ENCODE data around the gene SGCD. TPM values are rescaled to one million over a fixed set of nuclear protein-coding genes. Genes with fewer than 3 reads are reported as not detected.

Gene SGCD
- total and polyA plus RNA-seq, 9 of the 15 experiments (the other 6 are each of a cell fraction or from before 2014, with no cell fraction given): not detected

- no peaks in the 10 kb centered on the region for H4K20me1 ChIP-seq (replicated peaks; ENCODE audit: control insufficient read depth, insufficient read depth, low read length)
- 0% methylated on average over 4 of the region's 4 CpGs for WGBS (ENCODE audit: insufficient coverage, low coverage, missing lambda C conversion rate)
- H3K9me1 ChIP-seq (ENCODE audit: control insufficient read depth, insufficient read depth, low read length): no peaks in the 10 kb centered on the region
- no peaks in the 10 kb centered on the region for H3K27me3 ChIP-seq (ENCODE audit: control insufficient read depth in 2 of 2, insufficient read depth in 2 of 2, low read length in 2 of 2)
- no peaks in the 10 kb centered on the region for H3K36me3 ChIP-seq (ENCODE audit: control insufficient read depth, insufficient read depth, low read length)
- no peak overlapping the region for H3K27ac ChIP-seq (ENCODE audit: extremely low read depth, low read depth, low read length)
- in situ Hi-C loops (cut with MboI) (no loop called here), intact Hi-C loops (cut with micrococcal nuclease) (no loop called here)
- H3K4me3 ChIP-seq: no peak overlapping the region
- no peaks in the 10 kb centered on the region for H3K4me1 ChIP-seq (replicated peaks in 1 of 2; ENCODE audit: control insufficient read depth in 2 of 2, insufficient read depth in 2 of 2, low read length in 2 of 2)
- H2AFZ ChIP-seq (ENCODE audit: low read depth, low read length): no peak overlapping the region
- 0 out of 2 replicates have a peak, but pooled peaks cover 1% of the 10 kb centered on the region for H3K9me3 ChIP-seq (replicated peaks; ENCODE audit: control insufficient read depth, insufficient read depth, low read depth, low read length)
- POLR2A ChIA-PET: no interaction called here
- H3K79me2 ChIP-seq (ENCODE audit: control insufficient read depth, insufficient read depth, low read length): no peaks in the 10 kb centered on the region
- FAIRE-seq (no peak), ATAC-seq (no peak), DNase-seq (ENCODE audit: extremely low read depth in 1 of 4, low spot score in 3 of 4) (no peak)
- no peak overlapping the region for H3K4me2 ChIP-seq (ENCODE audit: insufficient read depth, low read length)
- no peak overlapping the region for H3K9ac ChIP-seq (ENCODE audit: insufficient read depth in 1 of 2, low read depth in 2 of 2, low read length in 2 of 2)
- BruUV-seq (replicated peaks): no TSS peak
- CTCF ChIA-PET (ENCODE audit: low intra/inter-chr PET ratio): no interaction called here
- TF ChIP-seq ELK1 (CRISPR knock-in tag; IDR thresholded peaks at IDR 0.05): no peak
- no peak for TF ChIP-seq JUND (IDR thresholded peaks at IDR 0.05; ENCODE audit: borderline replicate concordance, low read depth, low read length)
- TF ChIP-seq JUND (tag; IDR thresholded peaks at IDR 0.05; ENCODE audit: borderline replicate concordance, low read depth, low read length): no peak
- TF ChIP-seq ZNF707 (CRISPR knock-in tag; conservative IDR thresholded peaks at IDR 0.05): no peak
- TF ChIP-seq MCM3 (IDR thresholded peaks at IDR 0.05): no peak
- no peak for TF ChIP-seq ZBTB40 (IDR thresholded peaks at IDR 0.05)
- TF ChIP-seq ZBTB40 (CRISPR knock-in tag; IDR thresholded peaks at IDR 0.05): no peak
- TF ChIP-seq CREM (IDR thresholded peaks at IDR 0.05; ENCODE audit: low read depth): no peak
- no peak for TF ChIP-seq GTF2A2 (tag; IDR thresholded peaks at IDR 0.05)
- TF ChIP-seq JUN (IDR thresholded peaks at IDR 0.05; ENCODE audit: borderline replicate concordance, low read depth, low read length): no peak
- no peak for TF ChIP-seq JUN (CRISPR knock-in tag; IDR thresholded peaks at IDR 0.05; ENCODE audit: borderline replicate concordance)
- TF ChIP-seq HMGN3 (IDR thresholded peaks at IDR 0.05; ENCODE audit: borderline replicate concordance, extremely low read depth, insufficient read length, low read depth, low read length): no peak
- TF ChIP-seq MECOM (CRISPR knock-in tag; IDR thresholded peaks at IDR 0.05): no peak
- no peak for TF ChIP-seq TSC22D4 (tag; IDR thresholded peaks at IDR 0.05)
- no peak for TF ChIP-seq EGR1 (conservative IDR thresholded peaks at IDR 0.05)
These were observed 188.9 kb downstream of the SGCD start for GRCh38 chr5:156515803-156516360.
